HepG2 (cell line): ENCODE results near the gene SCAF4. TPM values are rescaled to one million over a fixed set of nuclear protein-coding genes. Genes with fewer than 3 reads are reported as not detected.

ENCODE experiments used
- ATAC-seq: fragments of 200-7000 bp; cut with Tn5 transposase; 3 replicates; pipeline ENCODE4 v1.9.1; 2020; ENCODE audit warnings: mild to moderate bottlenecking, moderate library complexity
- BruUV-seq: library from RNA; stranded (reverse); fragments of 400-500 nt; replicated peaks from 2 replicates; lab custom pipeline; 2021; lab: Mats Ljungman, UMichigan
- CTCF ChIA-PET: fragments of 300-600 bp; formaldehyde crosslinking; extraction: SDS; loops from one replicate; lab custom pipeline; 2021; ENCODE audit warnings: low total read pairs, inconsistent platforms, low intra/inter-chr PET ratio; lab: Yijun Ruan, JAX
- POLR2A ChIA-PET: fragments of 350-600 bp; sonication (Branson Sonifier 250); formaldehyde crosslinking; loops from one replicate; lab custom pipeline; 2020; ENCODE audit warnings: antibody characterized with exemption, inconsistent platforms; lab: Yijun Ruan, JAX
- DNase-seq: peaks from one replicate; pipeline ENCODE4 v3.0.0-alpha.2; 2015; ENCODE audit warnings: low spot score
- FAIRE-seq: peaks from 3 replicates; lab custom pipeline; 2011; peaks lifted over from hg19 to GRCh38; lab: Jason Lieb, UNC
- H2AFZ ChIP-seq: one replicate; pipeline ENCODE4 v1.6.1; 2011; ENCODE audit warnings: low read length, inconsistent platforms
- H3K27ac ChIP-seq: fragments of 300-600 bp; 3 replicates; pipeline ENCODE4 v1.8.0; 2011; ENCODE audit warnings: mixed run types, mild to moderate bottlenecking, mixed read lengths, low read length, inconsistent platforms; ENCODE audit not compliant: insufficient read depth; ENCODE audit errors: extremely low read length
- H3K27me3 ChIP-seq, 2 experiments: fragments of 200-600 bp in 1 of 2; 2 replicates in 1 of 2; 3 replicates in 1 of 2; pipeline versions ENCODE4 v1.6.0 to v1.8.0; 2011; ENCODE audit warnings: low read length in 2 of 2, mild to moderate bottlenecking in 2 of 2, moderate library complexity in 2 of 2, inconsistent platforms in 1 of 2; ENCODE audit not compliant: insufficient read depth in 2 of 2, control insufficient read depth in 1 of 2
- H3K36me3 ChIP-seq, 2 experiments: fragments of 200-600 bp in 1 of 2; replicated peaks in 1 of 2; 2 replicates in 1 of 2; 3 replicates in 1 of 2; pipeline versions ENCODE4 v1.5.1 to v1.8.0; 2011; ENCODE audit warnings: low read length in 2 of 2, inconsistent platforms in 1 of 2; ENCODE audit not compliant: insufficient read depth in 2 of 2, control insufficient read depth in 1 of 2
- H3K4me1 ChIP-seq: 2 replicates; pipeline ENCODE4 v1.5.1; 2012; ENCODE audit warnings: low read length, inconsistent platforms; ENCODE audit not compliant: insufficient read depth
- H3K4me2 ChIP-seq: 2 replicates; pipeline ENCODE4 v1.6.0; 2011; ENCODE audit warnings: low read depth, low read length, inconsistent platforms
- H3K4me3 ChIP-seq, 3 experiments: fragments of 200-600 bp in 1 of 3; sonication (generic), shearing (Covaris generic) in 1 of 3; replicated peaks in 1 of 3; 2 replicates each; pipeline ENCODE4 v1.5.1; 2011 to 2016; ENCODE audit warnings: low read length in 3 of 3, inconsistent platforms in 2 of 3, low read depth in 2 of 3, mild to moderate bottlenecking in 2 of 3, control low read depth in 1 of 3, mixed read lengths in 1 of 3; ENCODE audit not compliant: insufficient read depth in 1 of 3
- H3K79me2 ChIP-seq: one replicate; pipeline ENCODE4 v1.6.1; 2011; ENCODE audit warnings: low read length, inconsistent platforms; ENCODE audit not compliant: insufficient read depth
- H3K9ac ChIP-seq: 2 replicates; pipeline ENCODE4 v1.6.0; 2011; ENCODE audit warnings: mild to moderate bottlenecking, low read depth, low read length, inconsistent platforms; ENCODE audit not compliant: insufficient read depth
- H3K9me3 ChIP-seq: 2 replicates; pipeline ENCODE4 v1.5.1; 2012; ENCODE audit warnings: mild to moderate bottlenecking, low read length
- H4K20me1 ChIP-seq: 2 replicates; pipeline ENCODE4 v1.6.0; 2011; ENCODE audit warnings: inconsistent platforms, mild to moderate bottlenecking, low read length, moderate library complexity; ENCODE audit not compliant: insufficient read depth
- EHMT2 ChIP-seq: fragments of 200-600 bp; sonication (generic); IDR thresholded peaks from 2 replicates; pipeline ENCODE4 v1.7.0; 2017; ENCODE audit warnings: antibody characterized with exemption, low read depth, low read length, borderline replicate concordance
- GFI1 ChIP-seq: sonication (generic); formaldehyde crosslinking; IDR thresholded peaks from 2 replicates; pipeline ENCODE4 v1.5.0; 2020; ENCODE audit warnings: missing genetic modification reagents, mild to moderate bottlenecking, borderline replicate concordance
- HOXA7 ChIP-seq: sonication (generic); formaldehyde crosslinking; IDR thresholded peaks from 2 replicates; pipeline ENCODE4 v1.8.1; 2022; ENCODE audit warnings: mild to moderate bottlenecking, missing genetic modification reagents, moderate library complexity
- NFKB2 ChIP-seq: sonication (generic); formaldehyde crosslinking; IDR thresholded peaks from 2 replicates; pipeline ENCODE4 v1.4.0; 2020; ENCODE audit warnings: missing genetic modification reagents, borderline replicate concordance
- ZNF224 ChIP-seq: sonication (generic); formaldehyde crosslinking; IDR thresholded peaks from 2 replicates; pipeline ENCODE4 v1.5.0; 2020; ENCODE audit warnings: mild to moderate bottlenecking, missing genetic modification reagents
- ZNF570 ChIP-seq: sonication (generic); formaldehyde crosslinking; IDR thresholded peaks from 2 replicates; pipeline ENCODE4 v1.4.0; 2020; ENCODE audit warnings: mild to moderate bottlenecking, missing genetic modification reagents, borderline replicate concordance
- ZNF83 ChIP-seq: sonication (generic); formaldehyde crosslinking; IDR thresholded peaks from 2 replicates; pipeline ENCODE4 v1.4.0; 2020; ENCODE audit warnings: missing genetic modification reagents, mild to moderate bottlenecking, borderline replicate concordance
- WGBS: methylation state at CpG from one replicate; pipeline ENCODE4 v1.1.6; 2017; ENCODE audit warnings: low lambda C conversion rate; 5-methylcytosine and 5-hydroxymethylcytosine counted together
- in situ Hi-C: cut with HindIII; loops from 2 replicates; pipeline ENCODE4 v1.10.0; 2017; ENCODE audit warnings: low pct_unique_long_range_greater_than_20kb; ENCODE audit not compliant: extremely low pct_ligation_motif_present
- intact Hi-C: fragments of 100-400 bp; cut with micrococcal nuclease; formaldehyde crosslinking; loops from one replicate; pipeline ENCODE4 v1.10.0; 2022; ENCODE audit not compliant: unreplicated experiment
- polyA plus RNA-seq, 8 experiments: library from polyadenylated mRNA; depleted of rRNA in 3 of 8; stranded (reverse) in 7 of 8; unstranded in 1 of 8; fragments of >200 nt; fragmentation: Illumina TruSeq in 4 of 8; extraction: Trizol in 4 of 8; gene quantifications; 2 replicates each; pipeline versions ENCODE4 v1.2.1 to v1.2.3, GENCODE V29; 2011 to 2016; ENCODE audit warnings: low read depth in 4 of 8, missing spikeins in 1 of 8, mixed read lengths in 1 of 8; ENCODE audit not compliant: insufficient read depth in 1 of 8
- total RNA-seq, 5 experiments: library from RNA; depleted of rRNA; stranded (reverse); fragments of >200 nt; fragmentation: Illumina TruSeq; extraction: Trizol; gene quantifications; 2 replicates each; pipeline ENCODE4 v1.2.3, GENCODE V29; 2016; ENCODE audit warnings: low read depth in 1 of 5
- TF ChIP-seq, protein P1 (sequence below): sonication (generic); formaldehyde crosslinking; IDR thresholded peaks from 2 replicates; pipeline ENCODE4 v1.4.0; 2020; ENCODE audit warnings: missing genetic modification reagents
- TF ChIP-seq, protein P2 (sequence below): sonication (generic); formaldehyde crosslinking; IDR thresholded peaks from 2 replicates; pipeline ENCODE4 v1.5.1; 2020; ENCODE audit warnings: missing genetic modification reagents, mild to moderate bottlenecking, borderline replicate concordance

Gene SCAF4
- total and polyA plus RNA-seq, 2 of the 13 experiments (the other 11 are each of a cell fraction or from before 2014, with no cell fraction given), result 9.1 to 11.5 TPM

DNA sequence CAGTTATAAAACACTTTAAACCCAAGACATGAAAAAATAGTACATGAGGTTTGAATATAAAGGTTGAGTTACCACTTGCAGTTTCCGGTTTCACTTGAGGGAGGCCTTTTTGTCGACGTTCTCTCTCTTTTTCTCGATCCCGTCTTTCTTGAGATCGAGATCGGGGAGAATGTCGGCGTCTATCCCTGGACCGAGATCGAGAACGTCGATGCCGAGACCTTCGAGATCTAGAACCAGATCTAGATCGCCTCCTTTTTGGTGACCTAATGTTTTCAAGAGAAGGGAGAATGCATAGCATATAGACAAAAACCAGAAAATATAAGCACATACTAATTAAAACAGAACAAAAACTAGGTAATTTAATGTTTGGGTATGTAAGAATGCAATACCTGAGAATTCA is 38.7 kb downstream of the SCAF4 start:
- Histone ChIP-seq H3K9me3 (no peaks in the 10 kb centered on the region), H3K79me2 (no peaks in the 10 kb centered on the region)
- CTCF ChIA-PET, result no interaction called here
- no peak for TF ChIP-seq ZNF83 (CRISPR knock-in tag)
- TF ChIP-seq, protein P1, sequence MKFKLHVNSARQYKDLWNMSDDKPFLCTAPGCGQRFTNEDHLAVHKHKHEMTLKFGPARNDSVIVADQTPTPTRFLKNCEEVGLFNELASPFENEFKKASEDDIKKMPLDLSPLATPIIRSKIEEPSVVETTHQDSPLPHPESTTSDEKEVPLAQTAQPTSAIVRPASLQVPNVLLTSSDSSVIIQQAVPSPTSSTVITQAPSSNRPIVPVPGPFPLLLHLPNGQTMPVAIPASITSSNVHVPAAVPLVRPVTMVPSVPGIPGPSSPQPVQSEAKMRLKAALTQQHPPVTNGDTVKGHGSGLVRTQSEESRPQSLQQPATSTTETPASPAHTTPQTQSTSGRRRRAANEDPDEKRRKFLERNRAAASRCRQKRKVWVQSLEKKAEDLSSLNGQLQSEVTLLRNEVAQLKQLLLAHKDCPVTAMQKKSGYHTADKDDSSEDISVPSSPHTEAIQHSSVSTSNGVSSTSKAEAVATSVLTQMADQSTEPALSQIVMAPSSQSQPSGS, result no peak
- TF ChIP-seq ZNF224 (CRISPR knock-in tag), result no peak
- no peak for TF ChIP-seq NFKB2 (CRISPR knock-in tag)
- TF ChIP-seq HOXA7 (CRISPR knock-in tag), result no peak
- no peak for TF ChIP-seq EHMT2
- no peak for TF ChIP-seq ZNF570 (CRISPR knock-in tag)
- TF ChIP-seq, protein P2, sequence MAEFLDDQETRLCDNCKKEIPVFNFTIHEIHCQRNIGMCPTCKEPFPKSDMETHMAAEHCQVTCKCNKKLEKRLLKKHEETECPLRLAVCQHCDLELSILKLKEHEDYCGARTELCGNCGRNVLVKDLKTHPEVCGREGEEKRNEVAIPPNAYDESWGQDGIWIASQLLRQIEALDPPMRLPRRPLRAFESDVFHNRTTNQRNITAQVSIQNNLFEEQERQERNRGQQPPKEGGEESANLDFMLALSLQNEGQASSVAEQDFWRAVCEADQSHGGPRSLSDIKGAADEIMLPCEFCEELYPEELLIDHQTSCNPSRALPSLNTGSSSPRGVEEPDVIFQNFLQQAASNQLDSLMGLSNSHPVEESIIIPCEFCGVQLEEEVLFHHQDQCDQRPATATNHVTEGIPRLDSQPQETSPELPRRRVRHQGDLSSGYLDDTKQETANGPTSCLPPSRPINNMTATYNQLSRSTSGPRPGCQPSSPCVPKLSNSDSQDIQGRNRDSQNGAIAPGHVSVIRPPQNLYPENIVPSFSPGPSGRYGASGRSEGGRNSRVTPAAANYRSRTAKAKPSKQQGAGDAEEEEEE (CRISPR knock-in tag), result no peak
- TF ChIP-seq GFI1, result no peak
- TF ChIP-seq, all 625 proteins: peak for 0
- DNase-seq, result no peak
- Histone ChIP-seq H3K27me3 (no peaks in the 10 kb centered on the region), H3K9ac (no peak overlapping the region), H4K20me1 (no peaks in the 10 kb centered on the region; the same call in 1 of the 2 replicates), H3K4me3 (no peak overlapping the region), H3K36me3 (peaks cover 13 to 85% of the 10 kb centered on the region in 2 experiments), H3K4me2 (no peak overlapping the region), H2AFZ (no peak overlapping the region), H3K27ac (no peak overlapping the region), H3K4me1 (no peaks in the 10 kb centered on the region)
- no peak for ATAC-seq
- in situ Hi-C loops (no loop called here), intact Hi-C loops (no loop called here)
- 98% methylated on average over 16 of the region's 16 CpGs for WGBS
- no peak for FAIRE-seq
- BruUV-seq, result no TSS peak
- POLR2A ChIA-PET, result no interaction called here
